K562 (cell line): ENCODE results near the gene SPRYD7. TPM values are rescaled to one million over a fixed set of nuclear protein-coding genes. Genes with fewer than 3 reads are reported as not detected.

Experiments used
- ADNP ChIP-seq: fragments of 200-800 bp; sonication (Bioruptor generic); IDR thresholded peaks from 2 replicates; pipeline ENCODE4 v1.6.1; 2016; ENCODE audit warnings: missing genetic modification characterization, missing compliant biosample characterization
- ATF1 ChIP-seq, 2 experiments: fragments of 450-650 bp in 1 of 2; IDR thresholded peaks; 2 replicates each; pipeline ENCODE4 v1.6.1; 2016; ENCODE audit warnings: missing compliant biosample characterization in 1 of 2, missing genetic modification characterization in 1 of 2
- ATF4 ChIP-seq: fragments of 450-650 bp; formaldehyde crosslinking; IDR thresholded peaks from 2 replicates; pipeline ENCODE4 v1.4.0; 2022; ENCODE audit warnings: mild to moderate bottlenecking, moderate library complexity
- CAMTA2 ChIP-seq: fragments of 250-450 bp; sonication (Bioruptor Pico); conservative IDR thresholded peaks from 2 replicates; pipeline ENCODE4 v1.5.1; 2022
- CSDE1 ChIP-seq, 2 experiments: fragments of 450-650 bp; IDR thresholded peaks; 2 replicates each; pipeline ENCODE4 v1.6.1; 2016; ENCODE audit warnings: mild to moderate bottlenecking in 1 of 2
- FOS ChIP-seq: IDR thresholded peaks from 3 replicates; pipeline ENCODE4 v1.6.1; 2011; ENCODE audit not compliant: insufficient read length; ENCODE audit errors: extremely low read depth
- FOSL1 ChIP-seq: fragments of 200-800 bp; sonication (Bioruptor generic); conservative IDR thresholded peaks from 2 replicates; pipeline ENCODE4 v1.6.1; 2016; ENCODE audit warnings: missing genetic modification characterization, missing compliant biosample characterization
- HDGF ChIP-seq: fragments of 450-650 bp; IDR thresholded peaks from 2 replicates; pipeline ENCODE4 v1.6.1; 2016
- MCM3 ChIP-seq: fragments of 450-650 bp; IDR thresholded peaks from 2 replicates; pipeline ENCODE4 v1.6.1; 2016
- MTA2 ChIP-seq: fragments of 450-650 bp; IDR thresholded peaks from 2 replicates; pipeline ENCODE4 v1.6.1; 2016; ENCODE audit warnings: low read depth
- MYC ChIP-seq, 2 experiments: fragments of 250-450 bp in 1 of 2; sonication (Bioruptor Pico) in 1 of 2; IDR thresholded peaks; 2 replicates each; pipeline versions ENCODE4 v1.5.1 to v1.6.1; 2012 to 2021; ENCODE audit warnings: low read depth in 2 of 2, borderline replicate concordance in 1 of 2, improper control_type of control experiment in 1 of 2, low read length in 1 of 2, mild to moderate bottlenecking in 1 of 2, moderate library complexity in 1 of 2
- PBX2 ChIP-seq, 2 experiments: IDR thresholded peaks in 1 of 2; conservative IDR thresholded peaks in 1 of 2; 2 replicates each; pipeline ENCODE4 v1.6.1; 2016; ENCODE audit warnings: low read depth in 2 of 2, mild to moderate bottlenecking in 1 of 2, missing compliant biosample characterization in 1 of 2, missing genetic modification characterization in 1 of 2, moderate library complexity in 1 of 2
- RNF219 ChIP-seq: fragments of 250-450 bp; sonication (Bioruptor Pico); IDR thresholded peaks from 2 replicates; pipeline ENCODE4 v1.5.0; 2022; ENCODE audit warnings: mild to moderate bottlenecking
- SAP30 ChIP-seq: fragments of 200-600 bp; sonication (generic); IDR thresholded peaks from 2 replicates; pipeline ENCODE4 v1.6.1; 2012; ENCODE audit warnings: borderline replicate concordance, low read depth, mild to moderate bottlenecking, moderate library complexity, low read length, control low read depth, inconsistent platforms; ENCODE audit not compliant: insufficient read depth, poor library complexity, severe bottlenecking
- SP2 ChIP-seq: IDR thresholded peaks from 2 replicates; pipeline ENCODE4 v1.6.1; 2011; ENCODE audit warnings: mild to moderate bottlenecking, low read depth, low read length, moderate library complexity; ENCODE audit not compliant: poor library complexity, severe bottlenecking; ENCODE audit errors: extremely low read depth
- THAP12 ChIP-seq: fragments of 250-450 bp; sonication (Bioruptor Pico); IDR thresholded peaks from 2 replicates; pipeline ENCODE4 v1.9.0; 2021; ENCODE audit warnings: mild to moderate bottlenecking, inconsistent platforms
- TSC22D4 ChIP-seq: fragments of 450-650 bp; IDR thresholded peaks from 2 replicates; pipeline ENCODE4 v1.6.1; 2016; ENCODE audit warnings: missing genetic modification characterization, missing biosample characterization, control low read depth
- ZNF778 ChIP-seq: fragments of 450-650 bp; formaldehyde crosslinking; IDR thresholded peaks from 2 replicates; pipeline ENCODE4 v1.4.0; 2020; ENCODE audit warnings: mild to moderate bottlenecking, moderate library complexity
- polyA plus RNA-seq, 8 experiments: library from polyadenylated mRNA; depleted of rRNA in 4 of 8; stranded (reverse) in 5 of 8; unstranded in 3 of 8; fragments of >200 nt; fragmentation: Nextera tagmentation in 2 of 8; fragmentation: Illumina TruSeq in 1 of 8; extraction: Ambion mirVana in 2 of 8; extraction: Trizol in 1 of 8; gene quantifications; 2 replicates each; pipeline versions ENCODE4 v1.2.1 to v1.2.3, GENCODE V29; 2011 to 2014; ENCODE audit warnings: inconsistent platforms in 1 of 8, missing spikeins in 1 of 8
- total RNA-seq, 7 experiments: library from RNA; depleted of rRNA in 6 of 7; stranded (reverse); fragments of >200 nt in 6 of 7; fragmentation: Illumina TruSeq in 2 of 7; extraction: Trizol in 2 of 7; gene quantifications; 2 replicates each; pipeline versions ENCODE4 v1.2.1 to v1.2.3, GENCODE V29; 2011 to 2021; ENCODE audit warnings: low replicate concordance in 1 of 7

The SPRYD7 gene
- total and polyA plus RNA-seq, 9 of the 15 experiments (the other 6 are each of a cell fraction or from before 2014, with no cell fraction given) = 4.3 to 11.0 (median 7.9) TPM

- TF ChIP-seq FOSL1 (tag) = 0 out of 2 replicates have a peak, but pooled peaks have one; percentile 11
- no peak for TF ChIP-seq ATF1 (CRISPR knock-in tag; IDR thresholded peaks at IDR 0.05)
- no peak for TF ChIP-seq ATF1 (tag; IDR thresholded peaks at IDR 0.05)
- no peak for TF ChIP-seq ZNF778 (CRISPR knock-in tag)
- no peak for TF ChIP-seq ATF4 (CRISPR knock-in tag)
- no peak for TF ChIP-seq HDGF
- no peak for TF ChIP-seq TSC22D4 (tag)
- TF ChIP-seq FOS = no peak
- TF ChIP-seq CAMTA2 (CRISPR knock-in tag) = no peak
- no peak for TF ChIP-seq THAP12 (CRISPR knock-in tag)
- no peak for TF ChIP-seq MYC (IDR thresholded peaks at IDR 0.05; ENCODE audit: low read depth, low read length)
- TF ChIP-seq MYC (CRISPR knock-in tag; IDR thresholded peaks at IDR 0.05; ENCODE audit: borderline replicate concordance, low read depth) = 0 out of 2 replicates have a peak, but pooled peaks have one; percentile 53
- no peak for TF ChIP-seq MTA2
- peak; percentile 30 for TF ChIP-seq SAP30
- TF ChIP-seq ADNP (tag) = peak; percentile 87
- no peak for TF ChIP-seq MCM3
- TF ChIP-seq CSDE1 (IDR thresholded peaks at IDR 0.05) = no peak
- no peak for TF ChIP-seq SP2
- TF ChIP-seq PBX2 (CRISPR knock-in tag; IDR thresholded peaks at IDR 0.05; ENCODE audit: low read depth) = no peak
- 0 out of 2 replicates have a peak, but pooled peaks have one; percentile 15 for TF ChIP-seq PBX2 (tag; conservative IDR thresholded peaks at IDR 0.05; ENCODE audit: low read depth)
- no peak for TF ChIP-seq RNF219 (CRISPR knock-in tag)
Observed at GRCh38 chr13:49935171-49936074, 717 bp downstream of the SPRYD7 start (continued).
